ENCODE measurements around the gene PSME4. TPM values are rescaled to one million over a fixed set of nuclear protein-coding genes. Genes with fewer than 3 reads are reported as not detected.

Gene PSME4
- total and polyA plus RNA-seq, 2 donors (not counting 1 experiment from before 2014, with no cell fraction given) = 34.5 to 61.9 TPM

- Histone ChIP-seq H3K9ac (ENCODE audit: low read length) (peak overlapping the region; percentile 14), H4K20me1 (ENCODE audit: control insufficient read depth, insufficient read depth, low read length, poor library complexity, severe bottlenecking) (no peaks in the 10 kb centered on the region), H2AFZ (ENCODE audit: insufficient read depth, low read depth, low read length, poor library complexity, severe bottlenecking) (no peak overlapping the region), H3K79me2 (ENCODE audit: control insufficient read depth, insufficient read depth, low read length) (peaks cover 58% of the 10 kb centered on the region), H3K4me3 (ENCODE audit: control extremely low read depth in 1 of 5, extremely low read depth in 1 of 5, insufficient read depth in 1 of 5, low read depth in 2 of 5, low read length in 4 of 5) (peak overlapping the region in 1 of 5 experiments; percentile 39), H3K4me2 (replicated peaks; ENCODE audit: low read depth, low read length, poor library complexity, severe bottlenecking) (peak overlapping the region; percentile 55), H3K27ac (ENCODE audit: low read length in 2 of 2) (peak overlapping the region; percentile 29 to 40), H3K36me3 (replicated peaks in 1 of 2; ENCODE audit: control extremely low read depth in 1 of 2, control insufficient read depth in 1 of 2, extremely low read depth in 1 of 2, insufficient read depth in 2 of 2, low read length in 1 of 2) (peaks cover 15 to 23% of the 10 kb centered on the region in 2 experiments), H3K4me1 (ENCODE audit: control insufficient read depth in 2 of 2, insufficient read depth in 2 of 2, low read length in 2 of 2) (peaks cover 38 to 58% of the 10 kb centered on the region in 2 donors), H3K9me3 (ENCODE audit: control extremely low read depth in 1 of 3, control insufficient read depth in 2 of 3, insufficient read depth in 1 of 3, low read length in 2 of 3) (no peaks in the 10 kb centered on the region), H3K27me3 (replicated peaks in 1 of 4; ENCODE audit: control extremely low read depth in 1 of 4, control insufficient read depth in 3 of 4, insufficient read depth in 4 of 4, low read length in 3 of 4) (no peaks in the 10 kb centered on the region)
- whole genome bisulfite sequencing (ENCODE audit: insufficient coverage) = no CpG with 5 or more reads among the region's 1 CpG
- ATAC-seq (ENCODE audit: low read depth) (no peak), DNase-seq (no peak)
- TF ChIP-seq EZH2 (IDR thresholded peaks at IDR 0.05; ENCODE audit: borderline replicate concordance, insufficient read depth, low read depth, low read length, poor library complexity, severe bottlenecking) (no peak), CTCF (IDR thresholded peaks at IDR 0.05) (no peak)
- CTCF ChIA-PET = interaction anchor here (1.3 to 1.4 kb wide), 3 partner anchors 58 to 165 kb away, joined by 3 to 4 read pairs (median 3); no protein-coding TSS in a partner anchor
- H3K9me3 Mint-ChIP-seq (ENCODE audit: insufficient read depth) = no peaks in the 10 kb centered on the region
- H3K27ac Mint-ChIP-seq = peak overlapping the region; percentile 56
- no peaks in the 10 kb centered on the region for H3K27me3 Mint-ChIP-seq
- H3K4me1 Mint-ChIP-seq = peaks cover 51% of the 10 kb centered on the region
- H3K4me3 Mint-ChIP-seq = no peak overlapping the region
- intact Hi-C loops (cut with micrococcal nuclease) = loop anchor here (10.0 kb wide), 1 partner anchor 53 kb away; no protein-coding TSS in a partner anchor
- POLR2A ChIA-PET = no interaction called here
Observed at GRCh38 chr2:53942280-53942679, 28.5 kb downstream of the PSME4 start.

GRCh38 chr2:53941749-53942148 lies 29.0 kb downstream of the PSME4 start:
- Mint-ChIP-seq H3K27ac (peak overlapping the region; percentile 56), H3K4me3 (no peak overlapping the region), H3K4me1 (peaks cover 48% of the 10 kb centered on the region), H3K9me3 (ENCODE audit: insufficient read depth) (no peaks in the 10 kb centered on the region), H3K27me3 (no peaks in the 10 kb centered on the region)
- H3K9me3 ChIP-seq (ENCODE audit: control extremely low read depth in 1 of 3, control insufficient read depth in 2 of 3, insufficient read depth in 1 of 3, low read length in 2 of 3) = no peaks in the 10 kb centered on the region
- DNase-seq (peak; percentile 35), ATAC-seq (ENCODE audit: low read depth) (peak; percentile 28)
- H3K4me3 ChIP-seq (ENCODE audit: control extremely low read depth in 1 of 5, extremely low read depth in 1 of 5, insufficient read depth in 1 of 5, low read depth in 2 of 5, low read length in 4 of 5) = peak overlapping the region in 1 of 5 experiments; percentile 39
- ChIA-PET CTCF (interaction anchor here (1.3 to 1.4 kb wide), 3 partner anchors 59 to 166 kb away, joined by 3 to 4 read pairs (median 3); no protein-coding TSS in a partner anchor), POLR2A (no interaction called here)
- peaks cover 38 to 55% of the 10 kb centered on the region in 2 donors for H3K4me1 ChIP-seq (ENCODE audit: control insufficient read depth in 2 of 2, insufficient read depth in 2 of 2, low read length in 2 of 2)
- H4K20me1 ChIP-seq (ENCODE audit: control insufficient read depth, insufficient read depth, low read length, poor library complexity, severe bottlenecking) = no peaks in the 10 kb centered on the region
- H3K79me2 ChIP-seq (ENCODE audit: control insufficient read depth, insufficient read depth, low read length) = peaks cover 57% of the 10 kb centered on the region
- peak overlapping the region; percentile 29 to 40 for H3K27ac ChIP-seq (ENCODE audit: low read length in 2 of 2)
- peak overlapping the region; percentile 55 for H3K4me2 ChIP-seq (replicated peaks; ENCODE audit: low read depth, low read length, poor library complexity, severe bottlenecking)
- TF ChIP-seq CTCF (IDR thresholded peaks at IDR 0.05) = no peak
- TF ChIP-seq EZH2 (IDR thresholded peaks at IDR 0.05; ENCODE audit: borderline replicate concordance, insufficient read depth, low read depth, low read length, poor library complexity, severe bottlenecking) = no peak
- peak overlapping the region; percentile 14 for H3K9ac ChIP-seq (ENCODE audit: low read length)
- no peaks in the 10 kb centered on the region for H3K27me3 ChIP-seq (replicated peaks in 1 of 4; ENCODE audit: control extremely low read depth in 1 of 4, control insufficient read depth in 3 of 4, insufficient read depth in 4 of 4, low read length in 3 of 4)
- WGBS (ENCODE audit: insufficient coverage) = no CpG with 5 or more reads among the region's 5 CpGs
- H3K36me3 ChIP-seq (replicated peaks in 1 of 2; ENCODE audit: control extremely low read depth in 1 of 2, control insufficient read depth in 1 of 2, extremely low read depth in 1 of 2, insufficient read depth in 2 of 2, low read length in 1 of 2) = peaks cover 15 to 25% of the 10 kb centered on the region in 2 experiments
- no peak overlapping the region for H2AFZ ChIP-seq (ENCODE audit: insufficient read depth, low read depth, low read length, poor library complexity, severe bottlenecking)
- intact Hi-C loops (cut with micrococcal nuclease) = loop anchor here (10.0 kb wide), 1 partner anchor 53 kb away; no protein-coding TSS in a partner anchor
